K562 (cell line): ENCODE measurements around the gene KCNA2. TPM values are rescaled to one million over a fixed set of nuclear protein-coding genes. Genes with fewer than 3 reads are reported as not detected.

ENCODE experiments used
- ETV5 ChIP-seq: sonication (generic); formaldehyde crosslinking; IDR thresholded peaks from 2 replicates; pipeline ENCODE4 v1.4.0; 2020; ENCODE audit warnings: low read depth, mild to moderate bottlenecking, missing genetic modification reagents
- PHF20 ChIP-seq: fragments of 450-650 bp; IDR thresholded peaks from 2 replicates; pipeline ENCODE4 v1.6.1; 2018; ENCODE audit not compliant: partially characterized antibody
- SNRNP70 ChIP-seq: fragments of 200-400 bp; formaldehyde crosslinking; optimal IDR thresholded peaks from 2 replicates; pipeline ENCODE3; 2017; ENCODE audit warnings: low read depth, low read length
- polyA plus RNA-seq, 8 experiments: library from polyadenylated mRNA; depleted of rRNA in 4 of 8; stranded (reverse) in 5 of 8; unstranded in 3 of 8; fragments of >200 nt; fragmentation: Nextera tagmentation in 2 of 8; fragmentation: Illumina TruSeq in 1 of 8; extraction: Ambion mirVana in 2 of 8; extraction: Trizol in 1 of 8; gene quantifications; 2 replicates each; pipeline versions ENCODE4 v1.2.1 to v1.2.3, GENCODE V29; 2011 to 2014; ENCODE audit warnings: inconsistent platforms in 1 of 8, missing spikeins in 1 of 8
- total RNA-seq, 7 experiments: library from RNA; depleted of rRNA in 6 of 7; stranded (reverse); fragments of >200 nt in 6 of 7; fragmentation: Illumina TruSeq in 2 of 7; extraction: Trizol in 2 of 7; gene quantifications; 2 replicates each; pipeline versions ENCODE4 v1.2.1 to v1.2.3, GENCODE V29; 2011 to 2021; ENCODE audit warnings: low replicate concordance in 1 of 7
- TF ChIP-seq, protein P1 (sequence below), 2 experiments: fragments of 450-650 bp; formaldehyde crosslinking in 1 of 2; IDR thresholded peaks; 2 replicates each; pipeline versions ENCODE4 v1.4.0 to v1.6.1; 2014 to 2020; ENCODE audit warnings: mild to moderate bottlenecking in 2 of 2, borderline replicate concordance in 1 of 2, low read depth in 1 of 2
- TF ChIP-seq, protein P2 (sequence below): fragments of 250-450 bp; sonication (Bioruptor Pico); IDR thresholded peaks from 2 replicates; pipeline ENCODE4 v1.8.0; 2021; ENCODE audit warnings: moderate library complexity, mild to moderate bottlenecking, inconsistent platforms

KCNA2 gene
- total and polyA plus RNA-seq, 9 of the 15 experiments (the other 6 are each of a cell fraction or from before 2014, with no cell fraction given): not detected

DNA sequence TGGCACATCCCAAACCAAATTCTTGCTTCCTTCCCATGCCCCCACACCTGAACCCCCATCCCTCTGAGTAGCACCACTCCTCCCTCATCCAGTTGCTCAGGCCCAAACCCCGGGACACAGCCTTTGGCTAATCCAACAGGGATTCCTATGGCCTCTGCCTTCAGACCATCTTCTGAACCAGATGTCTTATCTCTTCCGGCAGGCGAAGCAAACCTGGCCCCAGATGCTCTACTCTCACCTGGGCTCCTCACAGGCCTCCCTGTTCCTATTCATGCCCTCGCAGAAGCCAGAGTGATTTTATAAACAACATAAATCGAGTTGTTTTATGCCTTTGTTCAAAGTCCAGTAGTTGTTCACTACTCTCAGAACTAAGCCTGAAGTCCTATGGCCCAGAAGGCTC lies 12.5 kb upstream of the KCNA2 start (continued):
- TF ChIP-seq, protein P1, sequence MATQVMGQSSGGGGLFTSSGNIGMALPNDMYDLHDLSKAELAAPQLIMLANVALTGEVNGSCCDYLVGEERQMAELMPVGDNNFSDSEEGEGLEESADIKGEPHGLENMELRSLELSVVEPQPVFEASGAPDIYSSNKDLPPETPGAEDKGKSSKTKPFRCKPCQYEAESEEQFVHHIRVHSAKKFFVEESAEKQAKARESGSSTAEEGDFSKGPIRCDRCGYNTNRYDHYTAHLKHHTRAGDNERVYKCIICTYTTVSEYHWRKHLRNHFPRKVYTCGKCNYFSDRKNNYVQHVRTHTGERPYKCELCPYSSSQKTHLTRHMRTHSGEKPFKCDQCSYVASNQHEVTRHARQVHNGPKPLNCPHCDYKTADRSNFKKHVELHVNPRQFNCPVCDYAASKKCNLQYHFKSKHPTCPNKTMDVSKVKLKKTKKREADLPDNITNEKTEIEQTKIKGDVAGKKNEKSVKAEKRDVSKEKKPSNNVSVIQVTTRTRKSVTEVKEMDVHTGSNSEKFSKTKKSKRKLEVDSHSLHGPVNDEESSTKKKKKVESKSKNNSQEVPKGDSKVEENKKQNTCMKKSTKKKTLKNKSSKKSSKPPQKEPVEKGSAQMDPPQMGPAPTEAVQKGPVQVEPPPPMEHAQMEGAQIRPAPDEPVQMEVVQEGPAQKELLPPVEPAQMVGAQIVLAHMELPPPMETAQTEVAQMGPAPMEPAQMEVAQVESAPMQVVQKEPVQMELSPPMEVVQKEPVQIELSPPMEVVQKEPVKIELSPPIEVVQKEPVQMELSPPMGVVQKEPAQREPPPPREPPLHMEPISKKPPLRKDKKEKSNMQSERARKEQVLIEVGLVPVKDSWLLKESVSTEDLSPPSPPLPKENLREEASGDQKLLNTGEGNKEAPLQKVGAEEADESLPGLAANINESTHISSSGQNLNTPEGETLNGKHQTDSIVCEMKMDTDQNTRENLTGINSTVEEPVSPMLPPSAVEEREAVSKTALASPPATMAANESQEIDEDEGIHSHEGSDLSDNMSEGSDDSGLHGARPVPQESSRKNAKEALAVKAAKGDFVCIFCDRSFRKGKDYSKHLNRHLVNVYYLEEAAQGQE (IDR thresholded peaks at IDR 0.05; ENCODE audit: borderline replicate concordance): no peak
- TF ChIP-seq, protein P1 (CRISPR knock-in tag; IDR thresholded peaks at IDR 0.05; ENCODE audit: low read depth): no peak
- no peak for TF ChIP-seq PHF20
- TF ChIP-seq SNRNP70: no peak
- TF ChIP-seq, protein P2, sequence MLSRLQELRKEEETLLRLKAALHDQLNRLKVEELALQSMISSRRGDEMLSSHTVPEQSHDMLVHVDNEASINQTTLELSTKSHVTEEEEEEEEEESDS (CRISPR knock-in tag): no peak
- no peak for TF ChIP-seq ETV5 (CRISPR knock-in tag)
